KOPT-K1 (cell line): Measurements from ENCODE around the gene DNAJC16.
A peak's percentile ranks its signal among the peaks of the same experiment; 100 is the strongest.

Experiments used
- H3K27ac ChIP-seq: fragments of 200-600 bp; sonication (generic); 2 replicates; pipeline ENCODE4 v1.5.1; 2016; ENCODE audit warnings: antibody characterized with exemption, mild to moderate bottlenecking, low read depth, low read length; ENCODE audit not compliant: poor library complexity, severe bottlenecking
- H3K36me3 ChIP-seq: fragments of 200-600 bp; sonication (generic); 2 replicates; pipeline ENCODE4 v1.5.1; 2017; ENCODE audit warnings: antibody characterized with exemption, mild to moderate bottlenecking, low read length, moderate library complexity; ENCODE audit not compliant: insufficient read depth
- H3K9me3 ChIP-seq: fragments of 200-600 bp; sonication (generic); 2 replicates; pipeline ENCODE4 v1.5.1; 2017; ENCODE audit warnings: antibody characterized with exemption, low read length, mild to moderate bottlenecking; ENCODE audit not compliant: insufficient read depth, poor library complexity, severe bottlenecking

The DNAJC16 gene

DNA sequence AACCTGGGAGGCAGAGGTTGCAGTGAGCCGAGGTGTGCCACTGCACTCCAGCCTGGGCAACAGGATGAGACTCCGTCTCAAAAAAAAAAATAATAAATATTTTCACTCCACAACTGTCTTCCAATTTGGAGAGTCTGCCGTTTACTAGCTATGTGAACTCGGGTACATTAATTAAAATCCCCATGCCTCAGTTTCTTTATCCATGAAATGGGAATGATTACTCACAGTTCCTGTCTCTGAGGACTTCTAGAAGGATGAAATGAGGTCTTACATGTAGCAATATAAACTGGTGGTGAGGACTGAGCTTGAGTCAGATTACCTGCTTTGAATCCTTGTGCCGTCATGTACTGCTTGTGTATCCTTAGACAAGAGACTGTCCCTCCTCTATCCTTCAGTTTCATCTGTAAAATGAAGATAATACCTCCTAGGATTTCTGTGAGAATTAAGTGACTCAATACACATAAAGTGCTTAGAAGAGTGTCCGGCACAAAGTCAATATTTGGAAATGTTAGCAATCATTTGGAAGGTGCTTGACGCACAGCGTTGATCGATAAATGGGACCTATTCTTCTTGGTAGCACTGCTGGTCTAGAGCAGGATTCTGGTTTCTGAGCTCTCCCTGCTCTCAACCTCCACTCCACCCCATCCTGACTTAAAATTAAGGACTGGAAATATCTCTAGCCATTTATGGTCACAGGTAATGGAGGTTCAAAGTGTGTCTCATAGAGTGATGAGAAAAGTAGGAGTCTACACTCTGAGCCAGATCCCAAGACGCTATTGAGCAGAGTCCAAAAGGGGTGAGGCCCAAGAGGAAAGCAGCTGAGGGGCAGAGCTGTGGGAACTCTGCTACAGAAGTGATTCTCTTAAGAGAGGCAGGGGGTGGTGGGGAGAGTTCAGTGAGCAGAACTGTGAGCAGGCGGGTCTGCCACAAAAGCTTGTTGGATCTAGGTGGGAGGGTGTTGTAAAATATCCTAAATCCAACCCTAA, 79.0 kb downstream of the DNAJC16 start:
- Histone ChIP-seq H3K36me3 (no peaks in the 10 kb centered on the region), H3K27ac (no peak overlapping the region), H3K9me3 (no peaks in the 10 kb centered on the region)

- Histone ChIP-seq H3K36me3 (no peaks in the 10 kb centered on the region), H3K9me3 (no peaks in the 10 kb centered on the region), H3K27ac (no peak overlapping the region)
Measured at GRCh38 chr1:15609631-15610030, 83.0 kb downstream of the DNAJC16 start.

GRCh38 chr1:15610167-15610566, 83.5 kb downstream of the DNAJC16 start:
- Histone ChIP-seq H3K36me3 (no peaks in the 10 kb centered on the region), H3K9me3 (no peaks in the 10 kb centered on the region), H3K27ac (no peak overlapping the region)

- Histone ChIP-seq H3K9me3 (no peaks in the 10 kb centered on the region), H3K27ac (peak overlapping the region; percentile 78), H3K36me3 (peaks cover 4% of the 10 kb centered on the region)
Measured at GRCh38 chr1:15616373-15617172, 89.9 kb downstream of the DNAJC16 start.

GRCh38 chr1:15617173-15618076, 90.8 kb downstream of the DNAJC16 start, which contains the start of gene DDI2:
DDI2 (plus strand) TSS chr1:15617458; CDS start chr1:15617671, 213 bp downstream.
- peak within 1 kb of the TSS; percentile 78 for H3K27ac ChIP-seq
- peaks cover 4% of the 10 kb centered on the region for H3K36me3 ChIP-seq
- H3K9me3 ChIP-seq = no peaks in the 10 kb centered on the region

- Histone ChIP-seq H3K36me3 (peaks cover 4% of the 10 kb centered on the region), H3K27ac (peak overlapping the region; percentile 78)
Measured at GRCh38 chr1:15618077-15618654, 91.5 kb downstream of the DNAJC16 start.

DNA sequence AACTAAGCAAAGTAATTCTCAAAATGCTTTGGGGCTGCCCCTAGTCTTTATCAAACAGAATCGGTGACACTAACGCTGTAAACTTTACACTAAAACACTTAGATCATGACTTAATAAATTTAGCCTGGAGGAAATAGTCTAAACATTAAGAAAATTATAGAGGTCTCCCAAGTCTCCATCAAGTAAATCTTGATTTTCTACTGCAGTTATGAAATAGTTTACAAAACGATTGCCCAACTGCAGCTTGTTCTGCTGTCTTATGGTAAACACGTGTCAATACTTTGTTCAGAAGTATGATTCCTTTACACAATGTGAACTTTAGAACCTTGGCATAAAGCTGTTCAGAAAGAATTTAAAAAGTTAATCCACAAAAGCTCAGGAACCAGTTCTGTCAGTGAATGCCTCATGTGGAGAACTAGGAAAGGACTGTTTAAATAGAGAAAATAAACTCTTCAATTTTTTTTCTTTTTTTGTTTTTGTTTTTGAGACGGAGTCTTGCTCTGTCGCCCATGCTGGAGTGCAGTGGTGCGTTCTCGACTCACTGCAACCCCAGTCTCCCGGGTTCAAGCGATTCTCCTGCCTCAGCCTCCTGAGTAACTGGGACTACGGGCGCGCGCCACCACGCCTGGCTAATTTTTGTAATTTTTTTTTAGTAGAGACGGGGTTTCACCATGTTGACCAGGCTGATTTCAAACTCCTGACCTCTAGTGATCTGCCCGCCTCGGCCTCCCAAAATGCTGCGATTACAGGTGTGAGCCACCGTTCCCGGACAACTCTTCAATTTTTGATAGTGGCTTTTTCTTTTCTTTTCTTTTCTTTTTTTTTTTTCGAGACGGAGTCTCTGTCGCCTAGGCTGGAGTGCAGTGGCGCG, 92.2 kb downstream of the DNAJC16 start:
- Histone ChIP-seq H3K9me3 (no peaks in the 10 kb centered on the region), H3K27ac (peak overlapping the region; percentile 78), H3K36me3 (peaks cover 4% of the 10 kb centered on the region)

More at GRCh38 chr1:15618077-15618654, 91.5 kb downstream of the DNAJC16 start:
- H3K9me3 ChIP-seq = no peaks in the 10 kb centered on the region

GRCh38 chr1:15620155-15620545, 93.5 kb downstream of the DNAJC16 start:
- Histone ChIP-seq H3K27ac (no peak overlapping the region), H3K36me3 (peaks cover 4% of the 10 kb centered on the region), H3K9me3 (no peaks in the 10 kb centered on the region)

GRCh38 chr1:15620902-15621682, 94.4 kb downstream of the DNAJC16 start:
- Histone ChIP-seq H3K27ac (no peak overlapping the region), H3K36me3 (peaks cover 6% of the 10 kb centered on the region), H3K9me3 (no peaks in the 10 kb centered on the region)

DNA sequence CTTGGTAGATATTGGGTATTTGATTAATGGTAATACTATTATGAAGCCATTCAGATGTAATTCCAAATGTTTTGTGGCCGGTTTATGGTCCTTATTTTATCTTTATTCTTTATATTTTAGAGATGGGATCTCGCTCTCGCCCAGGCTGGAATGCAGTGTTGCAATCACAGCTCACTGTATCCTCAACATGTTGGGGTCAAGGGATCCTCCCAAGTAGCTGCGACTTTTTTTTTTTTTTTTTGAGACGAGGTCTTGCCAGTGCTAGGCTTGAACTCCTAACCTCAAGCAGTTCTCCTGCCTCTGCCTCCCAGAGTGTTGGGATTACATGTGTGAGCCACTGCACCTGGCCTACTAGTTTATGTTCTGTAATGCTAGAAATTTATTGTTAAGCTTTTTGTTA, 95.3 kb downstream of the DNAJC16 start:
- peaks cover 15% of the 10 kb centered on the region for H3K36me3 ChIP-seq
- H3K27ac ChIP-seq = no peak overlapping the region
- H3K9me3 ChIP-seq = no peaks in the 10 kb centered on the region

- no peaks in the 10 kb centered on the region for H3K9me3 ChIP-seq
- H3K27ac ChIP-seq = no peak overlapping the region
- peaks cover 24% of the 10 kb centered on the region for H3K36me3 ChIP-seq
Measured at GRCh38 chr1:15622712-15623373, 96.2 kb downstream of the DNAJC16 start.

GRCh38 chr1:15623435-15623834, 96.8 kb downstream of the DNAJC16 start:
- Histone ChIP-seq H3K9me3 (no peaks in the 10 kb centered on the region), H3K27ac (no peak overlapping the region), H3K36me3 (peaks cover 30% of the 10 kb centered on the region)
